OCI-LY7 (cell line): ENCODE data around the gene COMMD3.

Experiments
- CTCF ChIP-seq: fragments of 200-600 bp; sonication (generic); conservative IDR thresholded peaks from 2 replicates; pipeline ENCODE4 v1.5.1; 2014; ENCODE audit warnings: mild to moderate bottlenecking, antibody characterized with exemption, low read length, moderate library complexity, mixed read lengths
- EZH2phosphoT487 ChIP-seq: fragments of 200-600 bp; sonication (generic); IDR thresholded peaks from 2 replicates; pipeline ENCODE4 v1.6.1; 2018; ENCODE audit warnings: low read depth, borderline replicate concordance, mild to moderate bottlenecking, mixed run types, antibody characterized with exemption, low read length, moderate library complexity, mixed read lengths

GRCh38 chr10:22329150-22329549, 13.0 kb downstream of the COMMD3 start:
- TF ChIP-seq CTCF (no peak), EZH2phosphoT487 (no peak)
